ENCODE results near the gene PIP4K2B.
"Not testable (repeated sequence)": the region's sequence is repeated elsewhere in the genome, so short reads cannot be mapped to it uniquely, and the experiment has no call there.

Gene PIP4K2B

GRCh38 chr17:38732376-38733281 lies 66.7 kb downstream of the PIP4K2B start:
- peak overlapping the region; percentile 87 for H3K27ac ChIP-seq (ENCODE audit: low read depth, low read length)
- peaks cover 0 to 45% (median 27%) of the 10 kb centered on the region in 5 donors for H3K36me3 ChIP-seq (ENCODE audit: control insufficient read depth in 5 of 5, insufficient read depth in 5 of 5, low read length in 5 of 5)
- H3K9ac ChIP-seq (ENCODE audit: low read length in 5 of 5) = peak overlapping the region in 2 of 5 donors; percentile 11 to 60
- H3K4me1 ChIP-seq (ENCODE audit: control insufficient read depth in 5 of 5, insufficient read depth in 5 of 5, low read length in 5 of 5) = peaks cover 12 to 54% (median 46%) of the 10 kb centered on the region in 5 donors
- no peak overlapping the region for H3K4me3 ChIP-seq (ENCODE audit: low read depth in 1 of 5, low read length in 5 of 5)
- no peaks in the 10 kb centered on the region for H3K9me3 ChIP-seq (ENCODE audit: control insufficient read depth in 5 of 5, low read length in 5 of 5)
- no peaks in the 10 kb centered on the region for H3K27me3 ChIP-seq (ENCODE audit: control insufficient read depth in 5 of 5, insufficient read depth in 4 of 5, low read length in 5 of 5)

- Histone ChIP-seq H3K27me3 (ENCODE audit: control insufficient read depth in 5 of 5, insufficient read depth in 4 of 5, low read length in 5 of 5) (no peaks in the 10 kb centered on the region), H3K9me3 (ENCODE audit: control insufficient read depth in 5 of 5, low read length in 5 of 5) (no peaks in the 10 kb centered on the region), H3K4me3 (ENCODE audit: low read depth in 1 of 5, low read length in 5 of 5) (peak overlapping the region in 4 of 5 donors; percentile 25 to 92 (median 74)), H3K36me3 (ENCODE audit: control insufficient read depth in 5 of 5, insufficient read depth in 5 of 5, low read length in 5 of 5) (peaks cover 0 to 38% (median 27%) of the 10 kb centered on the region in 5 donors), H3K4me1 (ENCODE audit: control insufficient read depth in 5 of 5, insufficient read depth in 5 of 5, low read length in 5 of 5) (peaks cover 12 to 54% (median 46%) of the 10 kb centered on the region in 5 donors), H3K9ac (ENCODE audit: low read length in 5 of 5) (peak overlapping the region in 3 of 5 donors; percentile 35 to 60 (median 56)), H3K27ac (ENCODE audit: low read depth, low read length) (peak overlapping the region; percentile 87)
These were observed 67.6 kb downstream of the PIP4K2B start for GRCh38 chr17:38731526-38732294.

GRCh38 chr17:38730526-38731379 lies 68.6 kb downstream of the PIP4K2B start:
- H3K27me3 ChIP-seq (ENCODE audit: control insufficient read depth in 5 of 5, insufficient read depth in 4 of 5, low read length in 5 of 5) = no peaks in the 10 kb centered on the region
- H3K27ac ChIP-seq (ENCODE audit: low read depth, low read length) = peak overlapping the region; percentile 87
- peak overlapping the region; percentile 52 to 86 (median 60) for H3K9ac ChIP-seq (ENCODE audit: low read length in 5 of 5)
- H3K4me3 ChIP-seq (ENCODE audit: low read depth in 1 of 5, low read length in 5 of 5) = peak overlapping the region; percentile 74 to 92 (median 77)
- no peaks in the 10 kb centered on the region for H3K9me3 ChIP-seq (ENCODE audit: control insufficient read depth in 5 of 5, low read length in 5 of 5)
- peaks cover 12 to 54% (median 46%) of the 10 kb centered on the region in 5 donors for H3K4me1 ChIP-seq (ENCODE audit: control insufficient read depth in 5 of 5, insufficient read depth in 5 of 5, low read length in 5 of 5)
- peaks cover 0 to 38% (median 24%) of the 10 kb centered on the region in 5 donors for H3K36me3 ChIP-seq (ENCODE audit: control insufficient read depth in 5 of 5, insufficient read depth in 5 of 5, low read length in 5 of 5)

GRCh38 chr17:38729886-38730525 lies 69.3 kb downstream of the PIP4K2B start, which contains the start of gene CISD3:
TSS of gene CISD3 (plus strand) at chr17:38730341. CDS start at chr17:38730359, 18 bp downstream.
- H3K36me3 ChIP-seq (ENCODE audit: control insufficient read depth in 5 of 5, insufficient read depth in 5 of 5, low read length in 5 of 5) = peaks cover 0 to 42% (median 25%) of the 10 kb centered on the region in 5 donors
- H3K27ac ChIP-seq (ENCODE audit: low read depth, low read length) = peak within 1 kb of the TSS; percentile 87

GRCh38 chr17:38729368-38729885 lies 69.9 kb downstream of the PIP4K2B start:
- Histone ChIP-seq H3K27me3 (ENCODE audit: control insufficient read depth in 5 of 5, insufficient read depth in 4 of 5, low read length in 5 of 5) (no peaks in the 10 kb centered on the region), H3K9ac (ENCODE audit: low read length in 5 of 5) (peak overlapping the region in 4 of 5 donors; percentile 48 to 82 (median 69)), H3K36me3 (ENCODE audit: control insufficient read depth in 5 of 5, insufficient read depth in 5 of 5, low read length in 5 of 5) (peaks cover 0 to 45% (median 31%) of the 10 kb centered on the region in 5 donors), H3K4me1 (ENCODE audit: control insufficient read depth in 5 of 5, insufficient read depth in 5 of 5, low read length in 5 of 5) (peaks cover 12 to 55% (median 43%) of the 10 kb centered on the region in 5 donors), H3K27ac (ENCODE audit: low read depth, low read length) (no peak overlapping the region), H3K9me3 (ENCODE audit: control insufficient read depth in 5 of 5, low read length in 5 of 5) (no peaks in the 10 kb centered on the region), H3K4me3 (ENCODE audit: low read depth in 1 of 5, low read length in 5 of 5) (peak overlapping the region; percentile 44 to 79 (median 73))

More at GRCh38 chr17:38729886-38730525, 69.3 kb downstream of the PIP4K2B start, which contains the start of gene CISD3:
- peak within 1 kb of the TSS; percentile 52 to 86 (median 75) for H3K9ac ChIP-seq (ENCODE audit: low read length in 5 of 5)
- no peaks in the 10 kb centered on the region for H3K9me3 ChIP-seq (ENCODE audit: control insufficient read depth in 5 of 5, low read length in 5 of 5)
- peak within 1 kb of the TSS; percentile 74 to 92 (median 79) for H3K4me3 ChIP-seq (ENCODE audit: low read depth in 1 of 5, low read length in 5 of 5)
- H3K4me1 ChIP-seq (ENCODE audit: control insufficient read depth in 5 of 5, insufficient read depth in 5 of 5, low read length in 5 of 5) = peaks cover 12 to 50% (median 42%) of the 10 kb centered on the region in 5 donors
- H3K27me3 ChIP-seq (ENCODE audit: control insufficient read depth in 5 of 5, insufficient read depth in 4 of 5, low read length in 5 of 5) = no peaks in the 10 kb centered on the region

GRCh38 chr17:38728290-38728831 lies 71.0 kb downstream of the PIP4K2B start:
- Histone ChIP-seq H3K27me3 (ENCODE audit: control insufficient read depth in 5 of 5, insufficient read depth in 4 of 5, low read length in 5 of 5) (no peaks in the 10 kb centered on the region), H3K4me1 (ENCODE audit: control insufficient read depth in 5 of 5, insufficient read depth in 5 of 5, low read length in 5 of 5) (peaks cover 12 to 59% (median 46%) of the 10 kb centered on the region in 5 donors), H3K9me3 (ENCODE audit: control insufficient read depth in 5 of 5, low read length in 5 of 5) (no peaks in the 10 kb centered on the region), H3K36me3 (ENCODE audit: control insufficient read depth in 5 of 5, insufficient read depth in 5 of 5, low read length in 5 of 5) (peaks cover 0 to 38% (median 24%) of the 10 kb centered on the region in 5 donors), H3K9ac (ENCODE audit: low read length in 5 of 5) (no peak overlapping the region), H3K27ac (ENCODE audit: low read depth, low read length) (no peak overlapping the region), H3K4me3 (ENCODE audit: low read depth in 1 of 5, low read length in 5 of 5) (no peak overlapping the region)

GRCh38 chr17:38727736-38728135 lies 71.6 kb downstream of the PIP4K2B start:
- Histone ChIP-seq H3K27ac (ENCODE audit: low read depth, low read length) (no peak overlapping the region), H3K36me3 (ENCODE audit: control insufficient read depth in 5 of 5, insufficient read depth in 5 of 5, low read length in 5 of 5) (peaks cover 0 to 37% (median 20%) of the 10 kb centered on the region in 5 donors), H3K4me1 (ENCODE audit: control insufficient read depth in 5 of 5, insufficient read depth in 5 of 5, low read length in 5 of 5) (peaks cover 12 to 57% (median 42%) of the 10 kb centered on the region in 5 donors), H3K9ac (ENCODE audit: low read length in 5 of 5) (no peak overlapping the region), H3K4me3 (ENCODE audit: low read depth in 1 of 5, low read length in 5 of 5) (no peak overlapping the region), H3K27me3 (ENCODE audit: control insufficient read depth in 5 of 5, insufficient read depth in 4 of 5, low read length in 5 of 5) (no peaks in the 10 kb centered on the region), H3K9me3 (ENCODE audit: control insufficient read depth in 5 of 5, low read length in 5 of 5) (no peaks in the 10 kb centered on the region)

GRCh38 chr17:38726145-38726544 lies 73.2 kb downstream of the PIP4K2B start:
- not testable (repeated sequence) for H3K27ac ChIP-seq (ENCODE audit: low read depth, low read length); H3K9ac ChIP-seq (ENCODE audit: low read length in 5 of 5); H3K27me3 ChIP-seq (ENCODE audit: control insufficient read depth in 5 of 5, insufficient read depth in 4 of 5, low read length in 5 of 5); H3K4me3 ChIP-seq (ENCODE audit: low read depth in 1 of 5, low read length in 5 of 5); H3K9me3 ChIP-seq (ENCODE audit: control insufficient read depth in 5 of 5, low read length in 5 of 5)
- Histone ChIP-seq H3K4me1 (ENCODE audit: control insufficient read depth in 5 of 5, insufficient read depth in 5 of 5, low read length in 5 of 5) (peaks cover 9 to 41% (median 26%) of the 10 kb centered on the region in 5 donors), H3K36me3 (ENCODE audit: control insufficient read depth in 5 of 5, insufficient read depth in 5 of 5, low read length in 5 of 5) (peaks cover 3 to 40% (median 21%) of the 10 kb centered on the region in 5 donors)

Measured in subcutaneous abdominal adipose tissue (tissue), 5 donors.